ENCODE data around the gene SDSL. TPM values are rescaled to one million over a fixed set of nuclear protein-coding genes. Genes with fewer than 3 reads are reported as not detected.

The SDSL gene, protein sequence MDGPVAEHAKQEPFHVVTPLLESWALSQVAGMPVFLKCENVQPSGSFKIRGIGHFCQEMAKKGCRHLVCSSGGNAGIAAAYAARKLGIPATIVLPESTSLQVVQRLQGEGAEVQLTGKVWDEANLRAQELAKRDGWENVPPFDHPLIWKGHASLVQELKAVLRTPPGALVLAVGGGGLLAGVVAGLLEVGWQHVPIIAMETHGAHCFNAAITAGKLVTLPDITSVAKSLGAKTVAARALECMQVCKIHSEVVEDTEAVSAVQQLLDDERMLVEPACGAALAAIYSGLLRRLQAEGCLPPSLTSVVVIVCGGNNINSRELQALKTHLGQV
- 3.5 and 5.2 TPM in 2 replicates for total RNA-seq

DNA sequence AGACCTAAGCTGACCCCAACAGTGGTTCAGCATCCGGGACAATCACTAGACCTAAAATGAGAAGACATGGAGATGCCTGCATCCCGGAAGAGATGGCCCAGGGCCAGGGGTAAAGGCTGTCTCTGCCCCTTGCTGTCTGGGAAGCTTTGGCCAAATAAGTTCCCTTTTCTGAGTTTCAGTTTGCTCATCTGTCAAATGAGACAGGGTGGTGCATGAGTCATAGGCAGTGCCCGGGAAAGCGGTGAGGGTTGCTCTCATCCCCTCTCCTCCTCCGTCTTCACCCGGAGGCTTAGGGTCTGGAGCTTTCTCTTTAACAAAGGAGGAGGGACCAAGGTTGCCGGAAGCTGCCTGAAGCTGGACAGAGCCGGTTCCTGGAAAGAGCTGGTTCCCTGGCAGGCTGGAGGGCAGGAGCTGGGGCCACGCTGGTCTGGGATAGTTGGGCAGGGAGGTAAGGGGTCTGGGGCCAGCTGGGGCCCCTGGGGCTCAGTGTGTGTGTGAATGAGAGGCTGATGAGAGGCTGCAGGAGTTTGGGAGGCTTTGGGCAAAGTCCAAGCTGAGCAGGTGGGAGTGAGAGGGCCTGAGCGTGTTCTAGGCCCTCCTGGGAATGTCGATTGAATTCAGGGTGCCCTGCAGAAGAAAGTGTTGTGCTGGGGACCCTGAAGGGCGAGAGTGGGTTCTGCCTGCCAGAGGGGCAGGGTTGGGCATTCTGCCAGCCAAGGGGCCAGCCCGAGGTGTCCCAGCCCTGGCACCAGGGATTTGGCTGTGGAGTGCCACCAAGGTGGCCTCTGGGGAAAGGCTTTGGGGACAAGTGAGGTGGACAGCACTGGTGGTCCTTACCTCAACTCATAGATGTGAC is at the start of gene SDSL:
TSS of gene SDSL (plus strand) at position 351 of the 856 bp plus-strand sequence. CDS start 5,603 bp downstream, outside the sequence.
- TF ChIP-seq, protein P1, sequence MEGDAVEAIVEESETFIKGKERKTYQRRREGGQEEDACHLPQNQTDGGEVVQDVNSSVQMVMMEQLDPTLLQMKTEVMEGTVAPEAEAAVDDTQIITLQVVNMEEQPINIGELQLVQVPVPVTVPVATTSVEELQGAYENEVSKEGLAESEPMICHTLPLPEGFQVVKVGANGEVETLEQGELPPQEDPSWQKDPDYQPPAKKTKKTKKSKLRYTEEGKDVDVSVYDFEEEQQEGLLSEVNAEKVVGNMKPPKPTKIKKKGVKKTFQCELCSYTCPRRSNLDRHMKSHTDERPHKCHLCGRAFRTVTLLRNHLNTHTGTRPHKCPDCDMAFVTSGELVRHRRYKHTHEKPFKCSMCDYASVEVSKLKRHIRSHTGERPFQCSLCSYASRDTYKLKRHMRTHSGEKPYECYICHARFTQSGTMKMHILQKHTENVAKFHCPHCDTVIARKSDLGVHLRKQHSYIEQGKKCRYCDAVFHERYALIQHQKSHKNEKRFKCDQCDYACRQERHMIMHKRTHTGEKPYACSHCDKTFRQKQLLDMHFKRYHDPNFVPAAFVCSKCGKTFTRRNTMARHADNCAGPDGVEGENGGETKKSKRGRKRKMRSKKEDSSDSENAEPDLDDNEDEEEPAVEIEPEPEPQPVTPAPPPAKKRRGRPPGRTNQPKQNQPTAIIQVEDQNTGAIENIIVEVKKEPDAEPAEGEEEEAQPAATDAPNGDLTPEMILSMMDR (IDR thresholded peaks at IDR 0.05; ENCODE audit: insufficient read depth, low read depth, low read length): no peak
- peak; percentile 75 for DNase-seq (ENCODE audit: low read depth)

DNA sequence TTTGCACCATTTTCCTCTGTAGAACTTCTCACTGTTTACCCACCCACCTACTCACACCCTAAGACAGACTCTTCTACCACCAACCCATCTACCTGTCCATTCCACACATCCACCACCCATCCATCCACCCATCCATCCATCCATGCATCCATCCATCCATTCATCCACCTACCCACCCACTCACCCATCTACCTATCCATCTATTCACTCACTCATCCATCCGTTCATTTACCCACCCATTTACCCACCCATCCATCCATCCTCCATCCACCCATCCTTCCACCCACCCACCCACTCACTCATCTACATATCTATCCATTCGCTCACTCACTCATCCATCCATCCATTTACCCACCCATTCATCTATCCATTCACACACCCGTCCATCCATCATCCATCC is 48.7 kb upstream of the SDSL start:
- H3K4me3 ChIP-seq (ENCODE audit: low read depth, low read length): no peak overlapping the region
- DNase-seq (ENCODE audit: low read depth): no peak
- TF ChIP-seq, protein P1 (IDR thresholded peaks at IDR 0.05; ENCODE audit: insufficient read depth, low read depth, low read length): no peak

More for the DNA sequence above, at the start of gene SDSL:
- peak within 1 kb of the TSS; percentile 64 for H3K4me3 ChIP-seq (ENCODE audit: low read depth, low read length)

DNA sequence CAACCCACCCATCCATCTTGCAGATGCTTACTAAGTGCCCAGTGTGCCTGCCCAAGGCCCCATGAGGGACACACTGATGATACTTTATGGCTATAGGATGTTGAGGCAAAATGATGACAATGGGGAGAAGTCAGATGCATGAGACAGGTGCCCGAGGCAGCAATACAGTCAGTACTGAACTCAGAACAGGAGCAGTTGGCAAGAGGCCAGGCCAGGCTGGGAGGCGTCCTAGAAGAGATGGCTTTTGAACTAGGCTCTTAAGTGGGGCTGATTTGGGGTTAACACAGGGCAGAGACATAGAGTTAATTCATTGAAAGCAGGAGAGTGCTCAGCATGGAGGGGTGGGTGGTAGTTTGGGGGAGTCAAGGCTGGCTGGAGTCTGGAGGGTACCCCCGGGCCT is 48.2 kb upstream of the SDSL start:
- DNase-seq (ENCODE audit: low read depth): no peak
- no peak overlapping the region for H3K4me3 ChIP-seq (ENCODE audit: low read depth, low read length)

DNA sequence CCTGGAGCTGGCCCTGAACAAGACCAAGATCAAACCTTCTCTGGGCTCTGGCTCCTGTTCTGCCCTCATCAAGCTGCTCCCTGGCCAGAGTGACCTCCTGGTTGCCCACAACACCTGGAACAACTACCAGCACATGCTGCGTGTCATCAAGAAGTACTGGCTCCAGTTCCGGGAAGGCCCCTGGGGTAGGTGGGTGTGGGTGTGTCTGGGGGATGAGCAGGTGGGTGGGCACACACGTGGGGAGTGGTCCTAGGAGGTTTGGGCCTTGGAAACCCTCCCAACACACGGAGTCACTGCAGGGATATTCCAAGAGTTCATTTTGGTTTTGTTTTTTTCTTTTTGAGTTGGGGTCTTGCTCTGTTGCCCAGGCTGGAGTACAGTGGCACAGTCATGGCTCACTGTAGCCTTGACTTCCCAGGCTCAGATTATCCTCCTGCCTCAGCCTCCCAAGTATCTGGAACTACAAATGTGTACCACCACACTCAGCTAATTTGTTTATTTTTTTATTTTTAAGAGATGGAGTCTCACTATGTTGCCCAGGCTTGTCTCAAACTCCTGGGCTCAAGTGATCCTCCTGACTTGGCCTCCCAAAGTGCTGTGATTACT is 47.3 kb upstream of the SDSL start:
- TF ChIP-seq, protein P1 (IDR thresholded peaks at IDR 0.05; ENCODE audit: insufficient read depth, low read depth, low read length): no peak
- DNase-seq (ENCODE audit: low read depth): no peak
- H3K4me3 ChIP-seq (ENCODE audit: low read depth, low read length): no peak overlapping the region

More for the DNA sequence above, 48.2 kb upstream of the SDSL start:
- TF ChIP-seq, protein P1 (IDR thresholded peaks at IDR 0.05; ENCODE audit: insufficient read depth, low read depth, low read length): no peak

DNA sequence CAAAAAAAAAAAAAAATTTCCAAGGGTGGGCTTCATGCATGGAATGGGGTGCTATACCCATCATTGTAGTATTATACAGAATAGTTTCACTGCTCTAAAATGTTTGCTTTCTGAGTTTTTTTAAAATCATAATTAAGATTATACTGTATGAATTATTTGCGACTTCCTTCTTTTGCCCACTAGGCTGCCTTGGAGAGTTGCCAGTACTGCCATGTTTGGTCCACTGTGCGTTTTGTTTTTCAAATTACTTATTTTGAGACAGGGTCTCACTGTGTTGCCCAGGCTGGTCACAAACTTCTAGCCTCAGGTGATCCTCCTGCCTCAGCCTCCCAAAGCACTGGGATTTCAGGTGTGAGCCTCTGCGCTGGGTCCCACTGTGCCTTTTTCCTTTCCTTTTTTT is 43.9 kb upstream of the SDSL start:
- no peak for DNase-seq (ENCODE audit: low read depth)
- TF ChIP-seq, protein P1 (IDR thresholded peaks at IDR 0.05; ENCODE audit: insufficient read depth, low read depth, low read length): no peak

DNA sequence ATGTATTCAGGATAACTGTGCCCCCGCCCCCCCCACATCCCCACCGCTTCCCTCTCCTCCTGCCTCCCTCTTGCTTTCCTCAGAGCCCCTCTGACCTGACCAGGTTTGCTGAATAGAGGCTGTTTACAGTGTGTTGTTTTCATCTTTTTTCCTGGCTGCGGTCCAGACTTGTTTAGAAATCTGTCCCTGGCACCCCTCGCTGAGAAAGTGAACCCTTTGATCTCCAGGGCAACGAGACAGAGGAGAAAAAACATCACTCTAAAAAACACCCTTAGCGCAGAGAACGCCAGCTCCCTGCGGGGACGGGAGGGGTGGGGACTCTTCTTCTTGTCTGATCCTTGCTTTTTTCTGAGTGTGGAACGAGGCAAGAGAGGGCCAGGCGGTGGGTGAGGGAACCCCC is 41.0 kb upstream of the SDSL start:
- no peak for DNase-seq (ENCODE audit: low read depth)
- TF ChIP-seq, protein P1 (IDR thresholded peaks at IDR 0.05; ENCODE audit: insufficient read depth, low read depth, low read length): no peak
- no peak overlapping the region for H3K4me3 ChIP-seq (ENCODE audit: low read depth, low read length)

More for the DNA sequence above, 43.9 kb upstream of the SDSL start:
- H3K4me3 ChIP-seq (ENCODE audit: low read depth, low read length): no peak overlapping the region

Data from fibroblast of villous mesenchyme (primary cell).